ENCODE data around the gene ITIH1. TPM values are rescaled to one million over a fixed set of nuclear protein-coding genes. Genes with fewer than 3 reads are reported as not detected.

ITIH1 gene
- total RNA-seq, 1 donor from 2014 or later, result not detected

GRCh38 chr3:52798978-52799476, 21.6 kb downstream of the ITIH1 start:
- peak; percentile 18 for DNase-seq (ENCODE audit: low read depth, low spot score)
- TF ChIP-seq, protein P1, sequence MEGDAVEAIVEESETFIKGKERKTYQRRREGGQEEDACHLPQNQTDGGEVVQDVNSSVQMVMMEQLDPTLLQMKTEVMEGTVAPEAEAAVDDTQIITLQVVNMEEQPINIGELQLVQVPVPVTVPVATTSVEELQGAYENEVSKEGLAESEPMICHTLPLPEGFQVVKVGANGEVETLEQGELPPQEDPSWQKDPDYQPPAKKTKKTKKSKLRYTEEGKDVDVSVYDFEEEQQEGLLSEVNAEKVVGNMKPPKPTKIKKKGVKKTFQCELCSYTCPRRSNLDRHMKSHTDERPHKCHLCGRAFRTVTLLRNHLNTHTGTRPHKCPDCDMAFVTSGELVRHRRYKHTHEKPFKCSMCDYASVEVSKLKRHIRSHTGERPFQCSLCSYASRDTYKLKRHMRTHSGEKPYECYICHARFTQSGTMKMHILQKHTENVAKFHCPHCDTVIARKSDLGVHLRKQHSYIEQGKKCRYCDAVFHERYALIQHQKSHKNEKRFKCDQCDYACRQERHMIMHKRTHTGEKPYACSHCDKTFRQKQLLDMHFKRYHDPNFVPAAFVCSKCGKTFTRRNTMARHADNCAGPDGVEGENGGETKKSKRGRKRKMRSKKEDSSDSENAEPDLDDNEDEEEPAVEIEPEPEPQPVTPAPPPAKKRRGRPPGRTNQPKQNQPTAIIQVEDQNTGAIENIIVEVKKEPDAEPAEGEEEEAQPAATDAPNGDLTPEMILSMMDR (conservative IDR thresholded peaks at IDR 0.05), result peak; percentile 61
- Mint-ChIP-seq H3K36me3 (ENCODE audit: low read depth) (no peaks in the 10 kb centered on the region), H3K27ac (ENCODE audit: unreplicated experiment) (no peak overlapping the region), H3K9me3 (no peaks in the 10 kb centered on the region), H3K4me1 (peaks cover 10% of the 10 kb centered on the region), H3K4me3 (no peak overlapping the region), H3K27me3 (ENCODE audit: low read depth) (no peaks in the 10 kb centered on the region)

- H3K27me3 Mint-ChIP-seq (ENCODE audit: low read depth), result no peaks in the 10 kb centered on the region
- no peaks in the 10 kb centered on the region for H3K4me1 Mint-ChIP-seq
- TF ChIP-seq, protein P1 (conservative IDR thresholded peaks at IDR 0.05), result no peak
- no peaks in the 10 kb centered on the region for H3K9me3 Mint-ChIP-seq
- H3K27ac Mint-ChIP-seq (ENCODE audit: unreplicated experiment), result peak overlapping the region; percentile 35
- no peak overlapping the region for H3K4me3 Mint-ChIP-seq
- no peak for DNase-seq (ENCODE audit: low read depth, low spot score)
- H3K36me3 Mint-ChIP-seq (ENCODE audit: low read depth), result no peaks in the 10 kb centered on the region
Observed at GRCh38 chr3:52800079-52800478, 22.7 kb downstream of the ITIH1 start.

DNA sequence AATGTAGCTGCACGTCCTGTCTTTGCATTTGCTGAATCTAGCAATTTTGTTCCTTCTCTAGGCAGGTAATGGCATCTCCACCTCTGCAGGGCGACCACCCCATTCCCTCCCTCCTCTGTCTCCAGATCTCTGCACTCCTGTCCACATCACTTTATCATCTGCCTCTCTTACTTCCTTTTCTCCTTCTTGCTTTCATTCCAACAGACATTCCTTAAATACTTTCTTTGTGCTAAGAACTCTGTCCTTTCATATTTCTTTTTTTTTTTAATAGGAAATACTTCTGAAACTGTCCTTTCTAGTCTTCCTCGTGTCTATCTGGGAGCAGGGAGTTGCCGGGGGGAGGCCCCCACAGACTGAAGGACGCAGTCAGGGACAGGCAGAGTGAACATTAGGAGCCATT, 24.4 kb downstream of the ITIH1 start:
- Mint-ChIP-seq H3K4me1 (no peaks in the 10 kb centered on the region), H3K36me3 (ENCODE audit: low read depth) (no peaks in the 10 kb centered on the region), H3K9me3 (no peaks in the 10 kb centered on the region), H3K27ac (ENCODE audit: unreplicated experiment) (no peak overlapping the region), H3K4me3 (no peak overlapping the region), H3K27me3 (ENCODE audit: low read depth) (no peaks in the 10 kb centered on the region)
- DNase-seq (ENCODE audit: low read depth, low spot score), result no peak
- TF ChIP-seq, protein P1 (conservative IDR thresholded peaks at IDR 0.05), result no peak

DNA sequence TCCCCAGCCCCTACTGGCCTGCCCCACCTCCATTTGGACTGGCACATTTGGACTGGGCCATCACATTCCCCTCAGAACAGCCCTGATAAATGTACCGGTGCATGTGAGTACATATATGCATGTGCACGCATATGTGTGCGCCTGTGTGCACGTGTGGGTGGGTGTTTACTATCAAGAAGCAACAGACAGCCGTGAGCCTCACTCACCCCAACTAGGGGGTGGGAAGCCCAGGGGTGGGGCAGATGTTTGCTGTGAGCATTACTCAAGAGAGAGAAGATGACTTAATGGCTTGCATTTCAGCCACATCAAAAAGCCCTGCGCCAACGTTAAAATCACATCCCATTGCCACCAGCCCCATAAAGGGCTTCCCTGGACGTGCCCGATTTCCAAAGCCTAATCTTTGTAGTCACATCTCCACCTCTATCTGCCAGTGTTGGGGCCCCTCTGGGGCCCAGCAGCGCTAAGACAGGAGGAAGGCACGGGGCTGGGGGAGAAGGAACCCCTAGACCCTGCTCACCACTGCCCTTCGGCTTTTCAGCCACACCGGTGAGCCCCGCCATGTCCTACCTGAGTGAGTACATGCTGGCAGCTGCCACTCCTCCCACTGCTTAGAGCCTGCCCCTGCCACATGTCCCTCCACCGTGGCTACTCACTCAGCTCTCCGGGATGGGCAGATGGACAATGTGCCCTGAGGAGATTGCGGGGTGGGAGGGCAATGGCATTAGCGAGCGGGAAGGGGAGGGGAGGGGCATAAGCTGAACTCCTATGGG, 28.1 kb downstream of the ITIH1 start:
- H3K27me3 Mint-ChIP-seq (ENCODE audit: low read depth), result no peaks in the 10 kb centered on the region
- no peak for DNase-seq (ENCODE audit: low read depth, low spot score)
- H3K9me3 Mint-ChIP-seq, result no peaks in the 10 kb centered on the region
- no peaks in the 10 kb centered on the region for H3K4me1 Mint-ChIP-seq
- no peak overlapping the region for H3K4me3 Mint-ChIP-seq
- peak overlapping the region; percentile 81 for H3K27ac Mint-ChIP-seq (ENCODE audit: unreplicated experiment)
- TF ChIP-seq, protein P1 (conservative IDR thresholded peaks at IDR 0.05), result no peak
- H3K36me3 Mint-ChIP-seq (ENCODE audit: low read depth), result no peaks in the 10 kb centered on the region

DNA sequence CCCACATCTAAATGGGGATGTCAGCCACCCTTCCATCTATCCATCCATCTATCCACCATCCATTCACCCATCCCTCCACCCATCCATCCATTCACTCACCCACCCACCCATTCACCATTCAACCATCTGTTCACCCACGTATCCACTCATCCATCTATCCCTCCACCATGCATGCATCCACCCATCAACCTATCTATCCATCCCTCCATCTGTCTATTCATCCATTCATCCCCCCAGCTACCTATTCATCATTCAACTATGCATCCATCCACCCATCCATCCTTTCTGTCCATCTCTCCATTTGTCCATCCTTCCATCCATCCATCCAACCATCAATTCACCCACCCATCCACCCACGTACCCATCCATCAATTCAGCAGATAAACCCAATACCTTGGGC, 31.8 kb downstream of the ITIH1 start:
- H3K4me3 Mint-ChIP-seq, result no peak overlapping the region
- DNase-seq (ENCODE audit: low read depth, low spot score), result no peak
- no peaks in the 10 kb centered on the region for H3K36me3 Mint-ChIP-seq (ENCODE audit: low read depth)
- TF ChIP-seq, protein P1 (conservative IDR thresholded peaks at IDR 0.05), result no peak
- no peaks in the 10 kb centered on the region for H3K4me1 Mint-ChIP-seq
- H3K27ac Mint-ChIP-seq (ENCODE audit: unreplicated experiment), result no peak overlapping the region
- no peaks in the 10 kb centered on the region for H3K27me3 Mint-ChIP-seq (ENCODE audit: low read depth)
- H3K9me3 Mint-ChIP-seq, result no peaks in the 10 kb centered on the region

Measured in neural crest cell (in vitro differentiated cells).